ENCODE data around the gene FAM98A. TPM values are rescaled to one million over a fixed set of nuclear protein-coding genes. Genes with fewer than 3 reads are reported as not detected.

FAM98A gene
- polyA plus RNA-seq, 2 of the 4 experiments (the other 2 are of a cell fraction), result 83.4 to 97.2 TPM

- 42% methylated on average over 2 of the region's 2 CpGs for WGBS (ENCODE audit: missing lambda C conversion rate)
- TF ChIP-seq NPAS2 (CRISPR knock-in tag; IDR thresholded peaks at IDR 0.05; ENCODE audit: borderline replicate concordance) (no peak), ZNF302 (CRISPR knock-in tag; IDR thresholded peaks at IDR 0.05) (no peak), REST (IDR thresholded peaks at IDR 0.05) (no peak), EP300 (IDR thresholded peaks at IDR 0.05) (no peak), FOXS1 (CRISPR knock-in tag; IDR thresholded peaks at IDR 0.05) (no peak), NR3C1 (IDR thresholded peaks at IDR 0.05) (no peak), CHD4 (IDR thresholded peaks at IDR 0.05; ENCODE audit: borderline replicate concordance) (no peak), HEYL (CRISPR knock-in tag; IDR thresholded peaks at IDR 0.05) (no peak), HMGXB4 (CRISPR knock-in tag; IDR thresholded peaks at IDR 0.05; ENCODE audit: borderline replicate concordance) (no peak), HDAC2 (IDR thresholded peaks at IDR 0.05) (no peak), CBX2 (IDR thresholded peaks at IDR 0.05; ENCODE audit: borderline replicate concordance, low read depth) (no peak), ZC3H11A (IDR thresholded peaks at IDR 0.05) (no peak), ATOH8 (CRISPR knock-in tag; IDR thresholded peaks at IDR 0.05; ENCODE audit: low read depth) (no peak), POLR2A (IDR thresholded peaks at IDR 0.05; ENCODE audit: low read length) (no peak), RNF2 (IDR thresholded peaks at IDR 0.05; ENCODE audit: borderline replicate concordance, low read depth) (no peak), GATA3 (IDR thresholded peaks at IDR 0.05; ENCODE audit: borderline replicate concordance) (no peak), RFX5 (IDR thresholded peaks at IDR 0.05) (no peak), CHD2 (IDR thresholded peaks at IDR 0.05; ENCODE audit: low read length, partially characterized antibody) (no peak), ESRRA (IDR thresholded peaks at IDR 0.05; ENCODE audit: borderline replicate concordance, low read length) (no peak)
- ChIA-PET POLR2A (no interaction called here), CTCF (interaction anchor here (0.5 kb wide), 1 partner anchor 1372 kb away, joined by 3 read pairs; no protein-coding TSS in a partner anchor)
- ATAC-seq (no peak), FAIRE-seq (no peak), DNase-seq (ENCODE audit: low read depth in 1 of 2, low spot score in 1 of 2) (no peak)
- no peaks in the 10 kb centered on the region for H3K9me3 ChIP-seq
- H3K4me2 ChIP-seq, result no peak overlapping the region
- no peak overlapping the region for H3K27ac ChIP-seq
- no peak overlapping the region for H3K4me3 ChIP-seq
- H3K4me1 ChIP-seq, result no peaks in the 10 kb centered on the region
These were observed 34.2 kb upstream of the FAM98A start for GRCh38 chr2:33633315-33633714.

- DNase-seq (ENCODE audit: low read depth in 1 of 2, low spot score in 1 of 2) (no peak), ATAC-seq (no peak), FAIRE-seq (no peak)
- 68% methylated on average over 2 of the region's 2 CpGs for WGBS (ENCODE audit: missing lambda C conversion rate)
- H3K9me3 ChIP-seq, result no peaks in the 10 kb centered on the region
- no peak overlapping the region for H3K27ac ChIP-seq
- H3K4me3 ChIP-seq, result no peak overlapping the region
- POLR2A ChIA-PET, result no interaction called here
- no peak overlapping the region for H3K4me2 ChIP-seq
- TF ChIP-seq RFX5 (IDR thresholded peaks at IDR 0.05) (no peak), RARB (CRISPR knock-in tag; IDR thresholded peaks at IDR 0.05) (no peak), CHD2 (IDR thresholded peaks at IDR 0.05; ENCODE audit: low read length, partially characterized antibody) (no peak), MAFK (IDR thresholded peaks at IDR 0.05; ENCODE audit: partially characterized antibody) (no peak), ELK1 (IDR thresholded peaks at IDR 0.05; ENCODE audit: low read depth, low read length) (no peak), ZC3H11A (IDR thresholded peaks at IDR 0.05) (no peak), HDAC2 (IDR thresholded peaks at IDR 0.05) (no peak), USF2 (IDR thresholded peaks at IDR 0.05) (no peak), KDM1A (IDR thresholded peaks at IDR 0.05; ENCODE audit: low read depth) (no peak), CHD4 (IDR thresholded peaks at IDR 0.05; ENCODE audit: borderline replicate concordance) (no peak), ZSCAN20 (CRISPR knock-in tag; IDR thresholded peaks at IDR 0.05) (no peak), EHF (CRISPR knock-in tag; IDR thresholded peaks at IDR 0.05) (no peak), CEBPB (IDR thresholded peaks at IDR 0.05) (no peak)
- H3K4me1 ChIP-seq, result no peaks in the 10 kb centered on the region
- CTCF ChIA-PET, result interaction anchor here (0.5 kb wide), 1 partner anchor 1372 kb away, joined by 3 read pairs; no protein-coding TSS in a partner anchor
These were observed 33.7 kb upstream of the FAM98A start for GRCh38 chr2:33632831-33633230.

Measured in A549 (cell line).